IPS-NIHi11 (cell line): ENCODE results near the gene AMER2.
"Not testable (repeated sequence)": the region's sequence is repeated elsewhere in the genome, so short reads cannot be mapped to it uniquely, and the experiment has no call there.

Experiments used
- DNase-seq: peaks from one replicate; pipeline ENCODE4 v3.0.0; 2012; ENCODE audit warnings: mixed read lengths, low spot score

AMER2 gene

GRCh38 chr13:25180775-25181537 is 8.9 kb upstream of the AMER2 start:
- no peak for DNase-seq

- no peak for DNase-seq
Measured at GRCh38 chr13:25179832-25180774, 8.0 kb upstream of the AMER2 start.

- no peak for DNase-seq
Measured at GRCh38 chr13:25179011-25179410, 6.9 kb upstream of the AMER2 start.

- DNase-seq: no peak
Measured at GRCh38 chr13:25178070-25178469, 6.0 kb upstream of the AMER2 start.

GRCh38 chr13:25177636-25178035 is 5.5 kb upstream of the AMER2 start:
- no peak for DNase-seq

GRCh38 chr13:25177012-25177411 is 4.9 kb upstream of the AMER2 start:
- no peak for DNase-seq

- DNase-seq: no peak
Measured at GRCh38 chr13:25175431-25175830, 3.3 kb upstream of the AMER2 start.

- no peak for DNase-seq
Measured at GRCh38 chr13:25175026-25175425, 2.9 kb upstream of the AMER2 start.

- DNase-seq: no peak
Measured at GRCh38 chr13:25174304-25174703, 2.2 kb upstream of the AMER2 start.

GRCh38 chr13:25172303-25172630 is 179 bp upstream of the AMER2 start:
- DNase-seq: no peak

- DNase-seq: peak; percentile 19
Measured at GRCh38 chr13:25171170-25171516, 945 bp downstream of the AMER2 start.

- DNase-seq: peak; percentile 62
Measured at GRCh38 chr13:25170554-25171111, 1.5 kb downstream of the AMER2 start.

- no peak for DNase-seq
Measured at GRCh38 chr13:25169951-25170553, 2.0 kb downstream of the AMER2 start.

- DNase-seq: no peak
Measured at GRCh38 chr13:25169356-25169755, 2.7 kb downstream of the AMER2 start.

GRCh38 chr13:25168790-25169189 is 3.3 kb downstream of the AMER2 start:
- DNase-seq: no peak

- DNase-seq: no peak
Measured at GRCh38 chr13:25167382-25168174, 4.5 kb downstream of the AMER2 start.

- DNase-seq: no peak
Measured at GRCh38 chr13:25166306-25166705, 5.8 kb downstream of the AMER2 start.

GRCh38 chr13:25165663-25166062 is 6.4 kb downstream of the AMER2 start:
- no peak for DNase-seq

GRCh38 chr13:25165163-25165562 is 6.9 kb downstream of the AMER2 start:
- not testable (repeated sequence) for DNase-seq

- no peak for DNase-seq
Measured at GRCh38 chr13:25157681-25158080, 14.4 kb downstream of the AMER2 start.

GRCh38 chr13:25153736-25154135 is 18.4 kb downstream of the AMER2 start:
- peak; percentile 46 for DNase-seq
